HG03439 (cell line): ENCODE results near the gene KLF7.
"Not testable (repeated sequence)": the region's sequence is repeated elsewhere in the genome, so short reads cannot be mapped to it uniquely, and the experiment has no call there.

ENCODE experiments used
- ATAC-seq: cut with Tn5 transposase; IDR thresholded peaks from one replicate; pipeline ENCODE4 v1.9.1; 2021; ENCODE audit warnings: mild to moderate bottlenecking, moderate library complexity; ENCODE audit not compliant: unreplicated experiment

KLF7 gene

DNA sequence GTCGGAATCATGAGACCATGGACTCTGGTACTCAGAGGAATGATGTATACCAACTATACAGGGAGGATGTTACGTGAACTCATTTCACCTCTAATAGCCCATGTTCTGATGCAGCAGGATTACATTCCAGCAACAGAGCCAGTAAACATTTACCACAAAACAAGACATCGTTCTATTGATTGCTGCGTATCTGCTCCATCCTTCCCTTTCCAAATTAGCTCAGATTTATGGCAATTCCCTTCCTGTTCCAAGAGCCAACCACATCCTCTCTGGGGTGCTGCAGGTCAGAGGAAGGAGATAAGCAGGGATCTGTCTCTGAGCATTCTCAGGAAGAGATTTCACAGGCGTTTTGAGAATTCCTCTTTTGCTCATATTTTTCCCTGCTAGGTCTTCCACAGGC is 98.3 kb downstream of the KLF7 start:
- ATAC-seq = no peak

DNA sequence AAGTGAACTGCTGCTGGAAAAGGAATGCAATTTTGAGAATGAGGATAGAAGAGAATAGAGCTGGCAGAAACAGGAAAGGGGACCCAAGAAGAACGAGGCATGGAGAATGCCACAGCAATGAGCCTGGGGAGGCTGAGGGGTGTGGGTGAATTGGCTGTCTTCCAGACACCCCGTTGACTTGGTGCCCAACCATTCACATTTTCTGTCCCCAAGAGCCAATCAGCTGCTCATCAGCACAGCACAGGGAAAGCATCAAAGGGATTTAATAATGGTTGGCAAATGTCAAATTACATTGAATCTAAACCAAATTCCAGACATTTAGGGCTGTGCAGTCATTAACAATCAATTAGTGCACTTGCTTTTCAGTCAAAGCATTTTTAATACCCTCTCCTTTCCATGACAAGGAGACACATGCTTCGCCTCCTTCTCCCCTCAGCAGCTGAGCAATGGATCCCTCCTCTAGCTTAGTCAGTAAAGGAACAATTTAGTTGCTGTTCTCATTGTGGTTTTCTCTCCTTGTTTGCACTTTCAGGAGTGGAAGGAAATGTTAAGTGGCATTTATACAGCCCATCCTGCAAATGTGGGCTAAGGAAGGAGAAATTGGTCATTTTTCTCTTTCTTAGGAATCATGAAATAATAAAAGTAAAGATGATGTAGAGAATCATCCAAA is 98.8 kb downstream of the KLF7 start:
- no peak for ATAC-seq

DNA sequence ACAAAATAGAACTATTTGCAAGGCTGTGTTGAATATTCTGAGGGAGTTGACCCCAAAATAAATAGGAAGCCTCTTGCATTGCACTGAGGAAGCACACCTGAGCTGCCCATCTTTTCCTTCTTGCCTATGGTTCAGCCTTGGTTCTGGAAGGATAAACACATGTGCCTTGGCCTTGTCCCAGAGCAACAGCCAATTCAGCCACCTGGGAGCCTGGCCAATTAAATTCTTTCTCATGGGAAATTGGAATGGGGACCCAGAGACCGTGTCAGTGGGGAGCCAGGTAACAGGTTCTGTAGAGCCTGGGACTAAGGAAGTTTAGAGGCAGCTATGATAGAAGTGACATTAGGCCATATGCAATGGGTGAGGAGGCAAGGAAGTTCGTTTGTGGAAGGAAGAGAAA is 99.6 kb downstream of the KLF7 start:
- no peak for ATAC-seq

DNA sequence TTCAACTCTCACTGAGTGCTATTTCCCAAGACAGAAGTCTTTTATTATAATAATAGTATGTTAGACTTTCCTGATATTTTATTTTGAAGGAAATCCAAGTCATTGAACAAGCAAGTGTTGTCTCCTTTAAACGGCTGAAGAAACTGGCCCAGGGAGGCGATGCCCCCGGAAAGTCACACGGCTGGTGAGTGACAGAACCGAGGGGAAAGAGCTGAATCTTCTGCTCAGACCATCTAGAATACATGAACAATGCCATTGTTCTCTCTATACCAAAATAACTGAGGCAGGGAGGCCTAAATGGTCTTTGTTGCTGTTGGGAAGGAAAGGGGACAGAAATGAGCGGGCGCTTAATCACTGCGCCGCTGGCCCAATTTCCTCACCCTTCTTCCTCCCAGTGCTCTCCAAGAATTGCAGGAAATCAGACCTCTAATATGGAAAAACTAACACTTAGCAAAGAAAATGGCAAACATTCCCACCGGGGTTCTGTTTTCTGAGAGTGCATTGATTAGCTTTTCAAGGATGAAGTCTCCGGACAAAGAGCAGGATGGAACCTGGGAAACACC is 101.5 kb downstream of the KLF7 start:
- no peak for ATAC-seq

DNA sequence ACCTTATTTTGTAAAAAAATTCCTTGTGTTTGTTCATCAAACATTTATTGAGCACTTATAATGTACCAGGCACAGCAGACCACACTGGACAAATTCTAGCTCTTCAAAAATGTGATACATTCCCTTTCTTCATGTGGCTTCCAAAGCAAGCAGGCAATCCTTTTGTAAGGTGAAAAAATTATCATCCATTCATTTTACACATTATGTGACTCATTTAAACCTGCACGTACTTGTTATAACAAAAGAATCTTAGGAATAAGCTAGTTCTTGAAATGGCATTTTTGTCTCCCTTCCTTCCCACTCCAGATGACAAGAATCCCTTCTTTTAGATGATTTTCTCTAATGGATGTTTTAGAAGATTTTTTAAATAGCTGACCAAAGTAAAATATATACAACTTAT is 104.6 kb downstream of the KLF7 start:
- no peak for ATAC-seq

DNA sequence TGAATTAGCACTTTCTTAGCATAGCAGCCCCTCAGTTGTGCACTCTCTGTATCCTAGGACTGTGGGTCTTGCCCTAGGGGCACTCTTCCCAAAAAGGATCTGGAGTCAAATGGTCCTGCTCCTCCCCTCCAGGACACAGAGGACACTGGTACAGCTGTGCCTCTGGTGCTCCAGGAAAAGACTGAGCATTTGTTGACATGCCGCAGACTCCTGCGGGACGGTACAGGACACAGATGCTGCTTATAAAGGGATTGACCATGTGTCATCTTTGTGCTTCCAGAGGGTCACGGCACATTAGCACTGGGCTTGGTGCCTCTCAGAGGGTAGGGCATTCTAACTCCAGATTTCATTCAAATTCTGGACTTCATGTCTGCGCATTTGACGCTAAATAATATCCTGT is 110.5 kb downstream of the KLF7 start:
- no peak for ATAC-seq

DNA sequence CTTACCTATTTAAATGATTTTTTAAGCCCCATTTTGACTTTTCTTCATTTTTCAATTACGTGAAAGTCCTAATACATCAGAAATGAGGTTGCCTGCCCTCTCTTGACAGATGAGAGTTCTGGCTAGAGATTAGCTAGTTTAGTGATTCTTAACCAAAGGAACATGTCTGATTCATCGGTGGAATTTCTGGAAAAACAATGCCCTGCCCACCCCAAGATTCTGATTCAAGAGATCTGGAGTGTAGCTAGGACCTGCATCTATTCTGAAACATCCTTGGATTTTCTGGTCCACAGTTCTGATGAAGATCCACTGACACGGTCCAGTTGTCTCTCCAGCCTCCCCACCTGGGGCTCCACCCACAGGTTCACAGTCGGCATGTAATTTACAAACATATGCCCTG is 111.2 kb downstream of the KLF7 start:
- ATAC-seq = no peak

DNA sequence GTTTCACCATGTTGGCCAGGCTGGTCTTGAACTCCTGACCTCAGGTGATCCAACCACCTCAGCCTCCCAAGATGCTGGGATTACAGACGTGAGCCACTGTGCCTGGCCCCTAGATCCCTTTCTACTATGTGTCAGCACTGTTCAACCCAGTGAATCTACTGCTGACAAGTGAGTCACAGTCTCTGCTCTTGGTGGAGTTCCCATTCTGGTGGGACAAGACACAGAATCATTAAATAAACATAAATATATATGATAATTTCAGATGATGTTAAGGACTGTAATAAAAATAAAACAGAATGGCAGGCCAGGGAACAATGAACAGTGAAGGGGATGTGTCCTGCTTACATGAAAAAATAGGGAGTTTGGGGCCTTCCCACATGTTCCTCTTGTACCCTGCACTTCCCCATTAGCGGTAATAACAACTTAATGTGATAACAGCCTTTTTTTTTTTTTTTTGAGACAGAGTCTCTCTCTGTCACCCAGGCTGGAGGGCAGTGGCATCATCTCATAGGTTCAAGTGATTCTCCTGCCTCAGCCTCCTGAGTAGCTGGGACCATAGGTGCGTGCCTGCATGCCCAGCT is 114.3 kb downstream of the KLF7 start:
- no peak for ATAC-seq

DNA sequence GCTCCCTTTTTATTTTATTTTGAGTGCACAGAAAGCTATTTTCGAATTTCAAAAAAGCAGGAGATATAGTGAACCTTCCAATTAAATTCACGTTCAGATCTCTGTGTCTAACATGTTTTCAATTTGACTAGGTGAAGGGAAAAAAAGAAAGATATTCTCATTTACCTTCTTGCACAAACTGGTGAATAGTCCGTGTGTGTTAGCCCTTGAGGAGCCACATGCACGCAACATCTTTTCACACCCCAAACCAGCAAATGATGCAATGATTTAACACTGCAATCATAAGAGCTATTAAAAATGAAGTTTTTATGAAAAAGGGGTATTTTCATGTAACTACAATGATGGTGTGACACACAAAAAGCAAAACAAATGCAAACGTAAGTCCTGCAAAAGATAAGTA is 116.6 kb downstream of the KLF7 start:
- ATAC-seq = no peak

DNA sequence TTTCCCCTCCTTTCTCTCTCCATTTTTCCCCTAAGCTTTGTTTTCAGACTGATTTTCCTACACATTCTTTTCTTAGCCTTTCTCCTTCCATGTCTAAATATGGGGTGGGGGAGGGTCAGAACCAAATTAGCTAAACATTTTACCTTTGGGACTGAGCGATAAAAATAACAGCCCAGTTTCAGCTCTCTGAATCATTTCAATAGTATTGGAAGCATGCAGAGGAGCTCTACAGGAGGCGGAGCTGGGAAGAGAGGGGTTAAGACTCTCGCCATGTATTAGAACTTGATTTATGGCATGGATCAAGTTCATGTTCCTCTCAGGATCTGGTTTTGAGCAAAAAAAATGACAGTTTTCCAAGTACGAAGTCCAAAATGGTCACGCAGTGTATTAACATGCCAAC is 117.3 kb downstream of the KLF7 start:
- no peak for ATAC-seq

DNA sequence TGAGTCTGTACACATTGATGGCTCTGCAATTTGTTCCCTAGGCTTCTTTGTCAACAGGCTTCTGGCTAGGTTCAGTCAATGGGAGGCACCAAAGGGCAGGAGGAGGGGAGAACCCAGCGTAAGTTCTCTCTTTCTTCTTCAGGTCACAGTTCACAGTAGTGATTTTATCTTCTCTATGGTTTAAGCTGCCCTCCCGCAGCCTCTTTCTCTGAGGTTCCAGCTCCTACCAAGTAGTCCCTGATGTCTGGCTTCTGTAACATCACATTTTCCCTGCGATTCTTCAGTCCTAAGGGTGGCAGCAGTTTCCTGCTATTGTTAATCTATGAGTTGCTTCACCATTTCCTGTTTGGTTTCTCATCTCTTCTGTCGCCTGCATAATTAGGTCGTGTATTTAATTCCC is 119.0 kb downstream of the KLF7 start:
- no peak for ATAC-seq

DNA sequence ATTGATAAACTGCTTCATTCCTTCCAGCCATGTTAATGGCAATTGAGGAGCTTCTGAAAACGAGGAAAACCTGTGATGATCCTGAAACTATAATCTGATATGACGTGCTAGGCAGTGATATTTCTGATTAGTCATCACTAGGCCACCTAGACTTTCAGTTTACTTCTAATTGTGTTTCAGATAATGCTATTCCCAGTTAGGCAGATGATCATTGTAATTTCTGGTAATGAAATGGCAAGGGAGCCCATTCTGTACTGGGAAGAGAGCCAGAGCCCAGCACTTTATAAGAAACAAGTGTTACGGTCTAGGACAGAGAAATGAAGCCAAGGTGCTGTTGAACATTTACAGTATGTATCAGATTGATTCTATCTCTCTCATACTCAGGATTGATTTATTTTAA is 120.2 kb downstream of the KLF7 start:
- no peak for ATAC-seq

DNA sequence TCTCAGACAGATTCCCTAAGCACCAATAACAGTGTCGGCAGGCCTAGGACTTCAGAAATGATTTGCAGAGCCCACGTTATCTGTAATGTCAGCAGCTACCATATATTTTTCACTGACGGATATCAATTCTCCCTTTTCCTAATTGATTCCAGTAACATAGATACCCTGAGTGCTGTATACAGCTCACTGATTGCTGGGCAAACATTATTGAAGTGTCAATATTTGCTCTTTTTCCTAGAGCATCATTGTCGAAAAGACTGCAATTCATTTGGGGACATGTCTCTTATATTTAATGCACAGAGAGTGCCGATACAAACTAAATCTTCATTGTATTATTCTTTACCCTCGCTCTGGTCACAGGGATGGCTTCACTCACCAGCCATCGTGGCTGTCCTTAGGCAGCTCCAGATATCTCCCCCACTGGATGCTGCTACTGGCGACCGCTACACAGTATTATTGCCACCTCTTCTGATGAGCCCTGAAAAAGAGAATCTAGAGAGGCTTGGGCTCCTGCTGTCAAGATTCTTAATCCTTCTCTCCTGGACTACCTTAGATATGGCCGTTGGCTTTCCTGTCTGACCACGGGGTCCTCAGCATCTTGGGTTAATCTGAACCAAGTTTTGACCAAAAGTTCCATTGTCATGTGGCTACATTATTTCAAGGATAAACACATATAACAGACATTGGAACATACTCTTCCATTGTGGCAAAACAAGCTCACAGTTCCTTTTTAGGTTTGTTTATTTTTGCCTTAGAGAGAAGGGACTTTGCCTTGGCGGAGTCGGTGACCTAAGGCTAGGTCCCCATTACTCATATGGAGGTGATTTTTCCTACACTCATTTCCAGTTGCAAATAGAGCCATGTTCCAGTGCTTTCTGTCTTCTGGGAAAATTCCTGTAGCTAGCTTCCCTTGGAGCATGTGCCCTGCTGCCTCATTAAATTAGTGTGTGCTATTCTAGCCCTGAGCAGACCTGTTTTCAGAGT is 121.1 kb downstream of the KLF7 start:
- no peak for ATAC-seq

DNA sequence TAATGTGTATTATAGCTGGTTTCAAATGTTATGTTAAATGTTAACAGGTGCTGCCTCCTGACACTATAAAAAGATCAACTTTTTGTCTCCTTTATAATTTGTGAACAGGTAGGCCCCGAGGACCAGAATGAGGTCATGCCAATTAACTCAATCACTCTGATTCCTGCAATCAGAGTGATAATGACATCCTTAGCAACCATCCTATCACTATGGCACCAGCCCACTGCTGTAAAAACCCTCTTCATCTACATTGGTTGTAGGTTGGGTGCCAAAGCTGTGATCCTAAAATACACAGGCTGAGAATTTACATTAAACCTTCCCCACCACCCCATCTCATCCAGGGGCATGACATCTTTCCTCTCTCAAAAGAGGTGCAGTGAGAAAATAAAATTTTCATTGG is 122.9 kb downstream of the KLF7 start:
- no peak for ATAC-seq

DNA sequence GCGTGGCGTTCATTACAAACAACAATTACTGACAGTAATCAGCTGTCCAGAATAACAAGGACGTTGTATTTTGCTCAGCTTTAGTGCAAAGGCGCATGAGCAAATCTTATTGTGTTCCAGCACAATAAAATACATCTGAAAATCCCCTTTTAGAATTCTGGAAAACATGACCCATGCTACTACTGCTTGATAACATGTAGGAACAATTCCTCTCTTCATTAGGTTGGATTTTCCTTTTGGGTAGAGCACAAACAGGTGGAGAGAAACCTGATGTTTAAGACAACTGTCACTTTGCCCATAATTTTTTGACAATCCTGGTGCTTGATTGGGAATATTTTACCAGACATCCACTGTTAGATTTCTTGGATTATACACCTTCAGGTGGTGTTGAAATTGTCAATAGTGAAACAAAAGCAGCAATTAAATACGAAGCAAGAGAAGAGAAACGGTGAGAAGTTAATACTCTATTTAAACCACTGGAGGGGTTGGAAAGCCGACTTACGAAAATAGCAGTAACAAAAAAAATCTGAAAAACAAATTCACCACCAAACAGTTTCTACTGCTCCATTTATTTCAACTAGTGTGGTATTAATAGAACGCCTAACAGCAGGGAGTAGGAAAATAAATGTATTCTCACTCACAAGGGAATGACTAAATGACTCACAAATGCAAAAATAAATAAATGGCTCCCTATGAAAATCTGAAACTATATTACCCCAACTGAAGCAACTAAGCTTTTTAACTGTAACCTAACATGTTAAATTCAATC is 123.8 kb downstream of the KLF7 start:
- no peak for ATAC-seq

DNA sequence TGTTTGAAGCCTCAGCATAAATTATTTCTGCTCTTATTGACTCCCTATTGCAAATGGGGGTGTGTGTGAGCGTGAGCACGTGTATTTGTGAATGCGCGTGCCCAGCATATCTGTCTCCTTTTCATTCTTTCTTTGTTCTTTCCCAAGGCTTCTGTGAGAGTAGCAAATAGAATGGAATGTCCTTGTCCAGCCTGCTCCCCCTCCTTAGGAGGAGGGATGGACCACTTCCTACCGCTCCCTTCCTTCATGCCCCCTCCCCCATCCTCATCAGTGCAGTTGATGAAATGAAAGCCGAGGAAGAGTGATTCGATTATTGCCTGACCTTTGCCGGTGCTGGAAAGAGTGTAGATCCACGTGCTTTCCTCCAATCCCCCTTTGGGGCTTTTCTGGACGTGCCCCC is 124.5 kb downstream of the KLF7 start:
- ATAC-seq = no peak

DNA sequence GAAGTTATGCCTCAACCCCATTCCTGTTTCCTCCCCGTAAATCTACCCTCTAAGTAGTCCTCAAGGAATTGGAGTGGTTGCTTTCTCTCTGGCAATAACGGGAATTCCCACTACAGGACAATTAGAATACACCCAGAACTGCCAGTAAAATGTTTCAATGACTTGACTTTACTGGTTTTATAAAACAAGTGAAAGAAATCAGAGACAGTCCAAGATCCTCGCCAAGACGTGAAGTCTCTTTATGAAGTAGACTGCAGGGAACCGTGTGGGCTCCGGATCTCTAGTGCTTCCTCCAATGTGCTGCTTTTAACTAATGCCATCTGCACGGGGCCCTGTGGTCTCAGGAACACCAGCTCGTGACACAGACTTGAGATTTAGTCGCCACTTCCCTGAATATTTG is 125.1 kb downstream of the KLF7 start:
- no peak for ATAC-seq

DNA sequence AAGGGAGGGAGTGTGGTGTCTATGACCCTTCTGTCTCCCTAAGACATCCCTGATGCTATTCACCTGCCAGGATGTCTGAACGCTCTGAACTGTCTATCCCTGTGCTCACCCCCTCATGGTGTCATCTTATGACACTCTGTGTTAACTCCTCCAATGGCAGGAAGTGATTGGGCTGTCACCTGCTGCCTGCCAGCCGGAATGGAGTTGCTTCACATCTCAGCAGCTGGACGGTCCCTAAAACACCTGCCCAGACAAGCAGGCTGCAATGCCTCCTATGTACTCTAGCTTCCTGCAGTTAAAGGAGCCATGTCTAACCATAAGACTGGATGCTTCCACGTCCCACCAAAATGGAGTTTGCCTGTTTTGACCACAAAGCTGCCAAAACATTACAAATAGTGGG is 126.5 kb downstream of the KLF7 start:
- ATAC-seq = no peak

DNA sequence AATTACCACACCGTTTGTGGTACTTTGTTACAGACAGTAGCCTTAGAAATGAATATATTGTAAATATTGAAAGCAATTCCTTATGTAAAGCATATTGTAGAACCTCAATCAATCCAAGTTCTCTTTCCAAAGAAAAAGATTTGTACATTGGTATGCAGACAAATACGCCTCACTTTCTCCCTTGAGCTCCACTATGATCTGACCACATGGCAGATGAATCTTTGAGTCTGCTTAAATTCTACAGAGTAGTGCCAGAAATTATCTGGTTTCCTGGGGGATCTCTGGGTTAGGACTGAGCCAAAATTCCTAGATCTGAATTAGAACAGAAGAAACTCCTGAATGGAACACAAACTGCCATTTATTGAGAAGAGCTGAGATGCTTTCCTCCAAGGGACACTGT is 127.4 kb downstream of the KLF7 start:
- ATAC-seq = no peak

DNA sequence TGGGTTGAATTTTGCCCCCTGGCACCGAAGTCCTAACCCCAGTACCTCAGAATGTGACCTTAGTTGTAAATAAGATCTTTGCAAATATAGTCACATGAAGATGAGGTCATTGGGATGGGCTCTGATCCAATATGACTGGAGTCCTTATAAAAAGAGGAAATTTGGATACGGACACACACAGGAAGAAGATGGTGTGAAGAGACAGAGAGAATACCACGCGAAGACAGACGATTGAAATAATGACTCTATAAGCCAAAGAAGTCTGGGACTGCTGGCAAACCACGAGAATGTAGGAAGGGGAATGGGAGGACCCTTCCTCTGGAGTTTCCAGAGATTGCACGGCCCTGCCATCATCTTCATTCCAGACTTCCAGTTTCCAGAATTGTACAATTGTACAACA is 127.9 kb downstream of the KLF7 start:
- ATAC-seq = no peak

DNA sequence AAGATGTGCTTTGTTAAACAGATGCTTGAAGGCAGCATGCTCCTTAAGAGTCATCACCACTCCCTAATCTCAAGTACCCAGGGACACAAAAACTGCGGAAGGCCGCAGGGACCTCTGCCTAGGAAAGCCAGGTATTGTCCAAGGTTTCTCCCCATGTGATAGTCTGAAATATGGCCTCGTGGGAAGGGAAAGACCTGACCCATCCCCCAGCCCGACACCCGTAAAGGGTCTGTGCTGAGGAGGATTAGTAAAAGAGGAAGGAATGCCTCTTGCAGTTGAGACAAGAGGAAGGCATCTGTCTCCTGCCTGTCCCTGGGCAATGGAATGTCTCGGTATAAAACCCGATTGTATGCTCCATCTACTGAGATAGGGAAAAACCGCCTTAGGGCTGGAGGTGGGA is 128.7 kb downstream of the KLF7 start:
- not testable (repeated sequence) for ATAC-seq
